HepG2 (cell line): Measurements from ENCODE around the gene GPX2. TPM values are rescaled to one million over a fixed set of nuclear protein-coding genes. Genes with fewer than 3 reads are reported as not detected.
A peak's percentile ranks its signal among the peaks of the same experiment; 100 is the strongest.

Source experiments
- ATF7-NPFF ChIP-seq: sonication (generic); formaldehyde crosslinking; IDR thresholded peaks from 2 replicates; pipeline ENCODE4 v1.8.1; 2023; ENCODE audit warnings: mild to moderate bottlenecking, low read depth, missing genetic modification reagents, moderate library complexity
- CBX5 ChIP-seq: sonication (generic); formaldehyde crosslinking; IDR thresholded peaks from 2 replicates; pipeline ENCODE4 v1.4.0; 2020; ENCODE audit warnings: missing genetic modification reagents, borderline replicate concordance
- ELF4 ChIP-seq: sonication (generic); formaldehyde crosslinking; IDR thresholded peaks from 2 replicates; pipeline ENCODE4 v1.5.0; 2020; ENCODE audit warnings: missing genetic modification reagents, mild to moderate bottlenecking, moderate library complexity, borderline replicate concordance
- HCFC1 ChIP-seq: fragments of 150-350 bp; IDR thresholded peaks from 2 replicates; pipeline ENCODE4 v1.6.1; 2014; ENCODE audit warnings: low read depth, low read length
- MBNL3 ChIP-seq: fragments of 250-450 bp; sonication (Bioruptor Pico); conservative IDR thresholded peaks from 2 replicates; pipeline ENCODE4 v1.8.0; 2022; ENCODE audit warnings: mild to moderate bottlenecking, inconsistent platforms
- MIER3 ChIP-seq: IDR thresholded peaks from 2 replicates; pipeline ENCODE4 v1.6.1; 2016; ENCODE audit warnings: missing compliant biosample characterization, borderline replicate concordance
- PHB2 ChIP-seq: fragments of 450-650 bp; IDR thresholded peaks from 2 replicates; pipeline ENCODE4 v1.6.1; 2018; ENCODE audit not compliant: partially characterized antibody
- POLR2AphosphoS2 ChIP-seq: IDR thresholded peaks from 2 replicates; pipeline ENCODE4 v1.6.1; 2011; ENCODE audit warnings: low read depth, low read length, improper control_type of control experiment
- REXO4 ChIP-seq: sonication (generic); formaldehyde crosslinking; IDR thresholded peaks from 2 replicates; pipeline ENCODE4 v1.8.0; 2022; ENCODE audit warnings: missing genetic modification reagents, mild to moderate bottlenecking, borderline replicate concordance
- RFX5 ChIP-seq: IDR thresholded peaks from 2 replicates; pipeline ENCODE4 v1.6.1; 2011; ENCODE audit warnings: low read depth, low read length, improper control_type of control experiment
- SNRNP70 ChIP-seq: fragments of 200-400 bp; formaldehyde crosslinking; IDR thresholded peaks from 2 replicates; pipeline ENCODE4 v1.6.1; 2017; ENCODE audit warnings: mild to moderate bottlenecking, low read depth, low read length, moderate library complexity
- SPEN ChIP-seq: sonication (generic); formaldehyde crosslinking; IDR thresholded peaks from 2 replicates; pipeline ENCODE4 v1.5.1; 2020; ENCODE audit warnings: low read depth, mild to moderate bottlenecking, missing genetic modification reagents
- TBP ChIP-seq: sonication (generic); formaldehyde crosslinking; IDR thresholded peaks from 2 replicates; pipeline ENCODE4 v1.5.0; 2020; ENCODE audit warnings: missing genetic modification reagents
- ZBTB42 ChIP-seq: sonication (generic); formaldehyde crosslinking; IDR thresholded peaks from 2 replicates; pipeline ENCODE4 v1.5.0; 2020; ENCODE audit warnings: mild to moderate bottlenecking, missing genetic modification reagents
- ZNF678 ChIP-seq: sonication (generic); formaldehyde crosslinking; IDR thresholded peaks from 2 replicates; pipeline ENCODE4 v1.4.0; 2020; ENCODE audit warnings: mild to moderate bottlenecking, missing genetic modification reagents
- ZNF749 ChIP-seq: sonication (generic); formaldehyde crosslinking; IDR thresholded peaks from 2 replicates; pipeline ENCODE4 v1.8.0; 2022; ENCODE audit warnings: mild to moderate bottlenecking, missing genetic modification reagents, moderate library complexity, borderline replicate concordance
- polyA plus RNA-seq, 8 experiments: library from polyadenylated mRNA; depleted of rRNA in 3 of 8; stranded (reverse) in 7 of 8; unstranded in 1 of 8; fragments of >200 nt; fragmentation: Illumina TruSeq in 4 of 8; extraction: Trizol in 4 of 8; gene quantifications; 2 replicates each; pipeline versions ENCODE4 v1.2.1 to v1.2.3, GENCODE V29; 2011 to 2016; ENCODE audit warnings: low read depth in 4 of 8, missing spikeins in 1 of 8, mixed read lengths in 1 of 8; ENCODE audit not compliant: insufficient read depth in 1 of 8
- total RNA-seq, 5 experiments: library from RNA; depleted of rRNA; stranded (reverse); fragments of >200 nt; fragmentation: Illumina TruSeq; extraction: Trizol; gene quantifications; 2 replicates each; pipeline ENCODE4 v1.2.3, GENCODE V29; 2016; ENCODE audit warnings: low read depth in 1 of 5
- TF ChIP-seq, protein P1 (sequence below), 2 experiments: sonication (generic) in 1 of 2; formaldehyde crosslinking in 1 of 2; IDR thresholded peaks; 2 replicates each; pipeline versions ENCODE4 v1.4.0 to v1.6.1; 2018 to 2020; ENCODE audit warnings: missing genetic modification reagents in 2 of 2, borderline replicate concordance in 1 of 2, low read depth in 1 of 2, mild to moderate bottlenecking in 1 of 2, missing biosample characterization in 1 of 2
- TF ChIP-seq, protein P2 (sequence below): sonication (generic); formaldehyde crosslinking; IDR thresholded peaks from 2 replicates; pipeline ENCODE4 v1.4.0; 2020; ENCODE audit warnings: missing genetic modification reagents, borderline replicate concordance
- TF ChIP-seq, protein P3 (sequence below): sonication (generic); formaldehyde crosslinking; IDR thresholded peaks from 2 replicates; pipeline ENCODE4 v1.4.0; 2020; ENCODE audit warnings: missing genetic modification reagents
- TF ChIP-seq, protein P4 (sequence below): IDR thresholded peaks from 2 replicates; pipeline ENCODE4 v1.6.1; 2016; ENCODE audit warnings: low read depth, borderline replicate concordance
- TF ChIP-seq, protein P5 (sequence below): sonication (generic); formaldehyde crosslinking; IDR thresholded peaks from 2 replicates; pipeline ENCODE4 v1.4.0; 2020; ENCODE audit warnings: missing genetic modification reagents

Gene GPX2
- total and polyA plus RNA-seq, 2 of the 13 experiments (the other 11 are each of a cell fraction or from before 2014, with no cell fraction given), result 526 to 674 TPM

DNA sequence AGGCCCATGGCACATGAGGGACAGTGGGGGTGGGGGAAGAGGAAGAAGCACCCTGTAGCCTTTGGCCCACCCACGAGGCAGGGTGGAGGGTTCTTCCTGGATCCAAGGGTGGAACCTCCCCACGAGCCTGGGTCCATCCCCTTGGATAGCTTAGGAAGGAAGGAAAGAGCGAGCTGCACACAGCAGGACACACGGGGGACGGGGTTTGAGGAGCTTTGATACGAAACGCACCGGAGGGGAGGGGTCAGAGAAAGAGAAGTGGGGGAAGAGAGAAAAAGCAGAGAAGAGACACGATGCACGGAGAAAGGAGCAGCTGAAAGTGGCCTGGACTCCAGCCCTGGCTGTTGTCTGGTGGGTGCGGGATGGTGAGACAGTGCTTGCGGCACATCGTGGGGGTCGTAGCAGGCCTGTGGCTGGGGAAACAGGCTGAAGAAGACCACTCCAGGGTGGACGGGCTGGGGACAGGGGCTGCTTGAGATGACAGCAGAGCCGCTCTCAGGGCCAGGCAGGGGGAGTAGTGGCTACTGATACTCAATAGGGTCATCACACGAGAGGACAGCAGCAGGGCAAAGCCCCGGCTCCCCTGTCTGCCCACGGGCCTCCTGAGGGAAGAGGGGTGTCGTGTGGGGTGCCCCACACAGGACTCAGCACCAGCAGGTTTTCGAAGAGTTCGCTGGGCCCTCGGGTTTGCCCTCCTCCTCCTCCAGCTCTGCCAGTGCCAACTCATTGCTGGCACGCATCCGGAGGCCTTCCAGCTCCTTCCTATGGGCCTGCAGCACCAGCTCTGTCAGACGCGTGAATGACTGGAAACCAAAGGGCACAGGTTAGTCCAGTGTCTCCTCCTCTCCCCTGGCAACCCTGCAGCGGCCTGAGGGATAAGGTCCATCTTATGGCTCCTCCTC lies 5.4 kb upstream of the GPX2 start (continued):
- TF ChIP-seq, protein P1, sequence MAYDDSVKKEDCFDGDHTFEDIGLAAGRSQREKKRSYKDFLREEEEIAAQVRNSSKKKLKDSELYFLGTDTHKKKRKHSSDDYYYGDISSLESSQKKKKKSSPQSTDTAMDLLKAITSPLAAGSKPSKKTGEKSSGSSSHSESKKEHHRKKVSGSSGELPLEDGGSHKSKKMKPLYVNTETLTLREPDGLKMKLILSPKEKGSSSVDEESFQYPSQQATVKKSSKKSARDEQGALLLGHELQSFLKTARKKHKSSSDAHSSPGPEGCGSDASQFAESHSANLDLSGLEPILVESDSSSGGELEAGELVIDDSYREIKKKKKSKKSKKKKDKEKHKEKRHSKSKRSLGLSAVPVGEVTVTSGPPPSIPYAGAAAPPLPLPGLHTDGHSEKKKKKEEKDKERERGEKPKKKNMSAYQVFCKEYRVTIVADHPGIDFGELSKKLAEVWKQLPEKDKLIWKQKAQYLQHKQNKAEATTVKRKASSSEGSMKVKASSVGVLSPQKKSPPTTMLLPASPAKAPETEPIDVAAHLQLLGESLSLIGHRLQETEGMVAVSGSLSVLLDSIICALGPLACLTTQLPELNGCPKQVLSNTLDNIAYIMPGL (CRISPR knock-in tag; IDR thresholded peaks at IDR 0.05; ENCODE audit: borderline replicate concordance in 1 of 2, low read depth in 1 of 2), result no peak
- TF ChIP-seq, protein P2, sequence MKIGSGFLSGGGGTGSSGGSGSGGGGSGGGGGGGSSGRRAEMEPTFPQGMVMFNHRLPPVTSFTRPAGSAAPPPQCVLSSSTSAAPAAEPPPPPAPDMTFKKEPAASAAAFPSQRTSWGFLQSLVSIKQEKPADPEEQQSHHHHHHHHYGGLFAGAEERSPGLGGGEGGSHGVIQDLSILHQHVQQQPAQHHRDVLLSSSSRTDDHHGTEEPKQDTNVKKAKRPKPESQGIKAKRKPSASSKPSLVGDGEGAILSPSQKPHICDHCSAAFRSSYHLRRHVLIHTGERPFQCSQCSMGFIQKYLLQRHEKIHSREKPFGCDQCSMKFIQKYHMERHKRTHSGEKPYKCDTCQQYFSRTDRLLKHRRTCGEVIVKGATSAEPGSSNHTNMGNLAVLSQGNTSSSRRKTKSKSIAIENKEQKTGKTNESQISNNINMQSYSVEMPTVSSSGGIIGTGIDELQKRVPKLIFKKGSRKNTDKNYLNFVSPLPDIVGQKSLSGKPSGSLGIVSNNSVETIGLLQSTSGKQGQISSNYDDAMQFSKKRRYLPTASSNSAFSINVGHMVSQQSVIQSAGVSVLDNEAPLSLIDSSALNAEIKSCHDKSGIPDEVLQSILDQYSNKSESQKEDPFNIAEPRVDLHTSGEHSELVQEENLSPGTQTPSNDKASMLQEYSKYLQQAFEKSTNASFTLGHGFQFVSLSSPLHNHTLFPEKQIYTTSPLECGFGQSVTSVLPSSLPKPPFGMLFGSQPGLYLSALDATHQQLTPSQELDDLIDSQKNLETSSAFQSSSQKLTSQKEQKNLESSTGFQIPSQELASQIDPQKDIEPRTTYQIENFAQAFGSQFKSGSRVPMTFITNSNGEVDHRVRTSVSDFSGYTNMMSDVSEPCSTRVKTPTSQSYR (CRISPR knock-in tag), result no peak
- TF ChIP-seq HCFC1 (no peak), ZNF749 (CRISPR knock-in tag) (no peak), ATF7-NPFF (CRISPR knock-in tag) (no peak), POLR2AphosphoS2 (no peak), ZBTB42 (CRISPR knock-in tag) (no peak), SPEN (CRISPR knock-in tag) (no peak), CBX5 (no peak), MIER3 (CRISPR knock-in tag) (no peak), MBNL3 (CRISPR knock-in tag) (no peak), RFX5 (peak; percentile 34; the same call in 1 of the 2 replicates), PHB2 (no peak), TBP (CRISPR knock-in tag) (no peak), SNRNP70 (no peak), REXO4 (CRISPR knock-in tag) (no peak), ELF4 (CRISPR knock-in tag) (no peak), ZNF678 (CRISPR knock-in tag) (no peak)
- TF ChIP-seq, protein P3, sequence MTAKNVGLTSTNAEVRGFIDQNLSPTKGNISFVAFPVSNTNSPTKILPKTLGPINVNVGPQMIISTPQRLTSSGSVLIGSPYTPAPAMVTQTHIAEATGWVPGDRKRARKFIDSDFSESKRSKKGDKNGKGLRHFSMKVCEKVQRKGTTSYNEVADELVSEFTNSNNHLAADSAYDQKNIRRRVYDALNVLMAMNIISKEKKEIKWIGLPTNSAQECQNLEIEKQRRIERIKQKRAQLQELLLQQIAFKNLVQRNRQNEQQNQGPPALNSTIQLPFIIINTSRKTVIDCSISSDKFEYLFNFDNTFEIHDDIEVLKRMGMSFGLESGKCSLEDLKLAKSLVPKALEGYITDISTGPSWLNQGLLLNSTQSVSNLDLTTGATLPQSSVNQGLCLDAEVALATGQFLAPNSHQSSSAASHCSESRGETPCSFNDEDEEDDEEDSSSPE (CRISPR knock-in tag), result no peak
- TF ChIP-seq, protein P4, sequence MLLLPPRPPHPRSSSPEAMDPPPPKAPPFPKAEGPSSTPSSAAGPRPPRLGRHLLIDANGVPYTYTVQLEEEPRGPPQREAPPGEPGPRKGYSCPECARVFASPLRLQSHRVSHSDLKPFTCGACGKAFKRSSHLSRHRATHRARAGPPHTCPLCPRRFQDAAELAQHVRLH (CRISPR knock-in tag), result no peak
- TF ChIP-seq, protein P5, sequence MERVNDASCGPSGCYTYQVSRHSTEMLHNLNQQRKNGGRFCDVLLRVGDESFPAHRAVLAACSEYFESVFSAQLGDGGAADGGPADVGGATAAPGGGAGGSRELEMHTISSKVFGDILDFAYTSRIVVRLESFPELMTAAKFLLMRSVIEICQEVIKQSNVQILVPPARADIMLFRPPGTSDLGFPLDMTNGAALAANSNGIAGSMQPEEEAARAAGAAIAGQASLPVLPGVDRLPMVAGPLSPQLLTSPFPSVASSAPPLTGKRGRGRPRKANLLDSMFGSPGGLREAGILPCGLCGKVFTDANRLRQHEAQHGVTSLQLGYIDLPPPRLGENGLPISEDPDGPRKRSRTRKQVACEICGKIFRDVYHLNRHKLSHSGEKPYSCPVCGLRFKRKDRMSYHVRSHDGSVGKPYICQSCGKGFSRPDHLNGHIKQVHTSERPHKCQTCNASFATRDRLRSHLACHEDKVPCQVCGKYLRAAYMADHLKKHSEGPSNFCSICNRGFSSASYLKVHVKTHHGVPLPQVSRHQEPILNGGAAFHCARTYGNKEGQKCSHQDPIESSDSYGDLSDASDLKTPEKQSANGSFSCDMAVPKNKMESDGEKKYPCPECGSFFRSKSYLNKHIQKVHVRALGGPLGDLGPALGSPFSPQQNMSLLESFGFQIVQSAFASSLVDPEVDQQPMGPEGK (CRISPR knock-in tag), result no peak
